ENCODE results near the gene SDK1. TPM values are rescaled to one million over a fixed set of nuclear protein-coding genes. Genes with fewer than 3 reads are reported as not detected.

SDK1 gene
- total and polyA plus RNA-seq, 2 experiments from 2014 or later: 2.1 to 10.0 TPM

GRCh38 chr7:3559278-3559677, 258.2 kb downstream of the SDK1 start (continued):
- no peak for TF ChIP-seq ZNF462 (CRISPR knock-in tag; IDR thresholded peaks at IDR 0.05)
- no peak for TF ChIP-seq ZNF331 (CRISPR knock-in tag; IDR thresholded peaks at IDR 0.05; ENCODE audit: low read depth)
- no peak for TF ChIP-seq POLR2AphosphoS5 (IDR thresholded peaks at IDR 0.05; ENCODE audit: low read depth)

- Histone ChIP-seq H3K4me2 (no peak overlapping the region), H3K79me2 (replicated peaks; ENCODE audit: insufficient read depth) (no peaks in the 10 kb centered on the region), H3K9me2 (ENCODE audit: insufficient read depth) (0 out of 2 replicates have a peak, but pooled peaks cover 3% of the 10 kb centered on the region), H2AFZ (no peak overlapping the region), H3K36me3 (ENCODE audit: insufficient read depth) (no peaks in the 10 kb centered on the region), H4K20me1 (replicated peaks; ENCODE audit: insufficient read depth) (no peaks in the 10 kb centered on the region), H3K4me1 (ENCODE audit: insufficient read depth) (no peaks in the 10 kb centered on the region), H3K4me3 (no peak overlapping the region), H3K27me3 (ENCODE audit: insufficient read depth) (no peaks in the 10 kb centered on the region), H3F3A (replicated peaks; ENCODE audit: low read depth) (no peaks in the 10 kb centered on the region), H3K27ac (ENCODE audit: low read depth) (no peak overlapping the region)
- no peaks in the 10 kb centered on the region; the same call in 2 of the 3 replicates for H3K36me3 Mint-ChIP-seq (ENCODE audit: low read depth)
- H3K4me3 Mint-ChIP-seq: no peak overlapping the region
- no peak for ATAC-seq
- DNase-seq (ENCODE audit: low spot score): no peak
- H3K4me1 Mint-ChIP-seq: peaks cover 14% of the 10 kb centered on the region
- 0 out of 3 replicates have a peak, but pooled peaks cover under 1% of the 10 kb centered on the region for H3K9me3 Mint-ChIP-seq
- no peak overlapping the region for H3K27ac Mint-ChIP-seq
- H3K27me3 Mint-ChIP-seq (ENCODE audit: insufficient read depth, low read depth, poor library complexity): no peaks in the 10 kb centered on the region
- TF ChIP-seq EZH2phosphoT487 (IDR thresholded peaks at IDR 0.05; ENCODE audit: unreplicated experiment) (no peak), ETS1 (IDR thresholded peaks at IDR 0.05) (no peak), CTCF (conservative IDR thresholded peaks at IDR 0.05; ENCODE audit: low read depth in 2 of 2) (no peak), EZH2 (IDR thresholded peaks at IDR 0.05; ENCODE audit: low read depth, unreplicated experiment) (no peak), REST (IDR thresholded peaks at IDR 0.05; ENCODE audit: unreplicated experiment) (no peak), ZNF114 (CRISPR knock-in tag; IDR thresholded peaks at IDR 0.05) (no peak), NANOG (IDR thresholded peaks at IDR 0.05; ENCODE audit: borderline replicate concordance) (no peak), POLR2AphosphoS5 (IDR thresholded peaks at IDR 0.05; ENCODE audit: low read depth) (no peak), JUNB (IDR thresholded peaks at IDR 0.05; ENCODE audit: unreplicated experiment) (no peak), CREB1 (CRISPR knock-in tag; IDR thresholded peaks at IDR 0.05; ENCODE audit: low read depth) (no peak)
Observed at GRCh38 chr7:3560495-3560894, 259.4 kb downstream of the SDK1 start.

All from GM23338 (cell line).